ENCODE measurements around the gene PACRG. TPM values are rescaled to one million over a fixed set of nuclear protein-coding genes. Genes with fewer than 3 reads are reported as not detected.

PACRG gene
- total and polyA plus RNA-seq, 2 of the 8 experiments (the other 6 are each of a cell fraction or from before 2014, with no cell fraction given), result 0.44 to 0.54 TPM

DNA sequence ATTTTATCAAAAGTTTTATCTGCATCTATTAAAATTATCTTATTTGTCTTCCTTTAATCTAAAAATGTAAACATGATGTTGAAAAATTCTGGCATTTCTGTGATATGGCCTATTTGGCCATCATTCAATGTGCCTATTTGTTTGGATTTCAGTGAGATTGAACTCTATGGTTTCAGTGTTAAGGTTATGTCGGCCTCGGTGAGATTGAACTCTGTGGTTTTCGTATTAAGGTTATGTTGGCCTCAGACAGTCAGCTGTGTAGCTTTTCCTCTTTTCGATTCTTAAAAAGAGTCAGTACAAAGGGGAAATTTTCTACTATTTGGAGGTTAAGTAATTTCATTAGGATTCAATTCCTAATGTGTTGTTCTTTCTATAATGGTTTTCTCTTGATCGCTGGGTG lies 320.6 kb downstream of the PACRG start (continued):
- no peak for TF ChIP-seq CTCF (IDR thresholded peaks at IDR 0.05; ENCODE audit: control extremely low read depth in 1 of 3, insufficient read depth in 1 of 3, low read depth in 1 of 3, low read length in 3 of 3)
- TF ChIP-seq ASH2L (IDR thresholded peaks at IDR 0.05; ENCODE audit: low read length), result no peak
- no peak for TF ChIP-seq TEAD4 (IDR thresholded peaks at IDR 0.05; ENCODE audit: low read depth, low read length)
- TF ChIP-seq EGR1 (IDR thresholded peaks at IDR 0.05; ENCODE audit: borderline replicate concordance, low read depth, low read length), result no peak
- no peak for TF ChIP-seq SAP30 (IDR thresholded peaks at IDR 0.05; ENCODE audit: insufficient read depth, insufficient replicate concordance, low read length)
- no peak for TF ChIP-seq CHD2 (IDR thresholded peaks at IDR 0.05; ENCODE audit: low read length)
- TF ChIP-seq SIN3A (conservative IDR thresholded peaks at IDR 0.05 in 1 of 2, IDR thresholded peaks at IDR 0.05 in 1 of 2; ENCODE audit: low read depth in 1 of 2, low read length in 2 of 2), result no peak
